Kidney epithelial cell (primary cell): ENCODE data around the gene SOWAHB. TPM values are rescaled to one million over a fixed set of nuclear protein-coding genes. Genes with fewer than 3 reads are reported as not detected.
A peak's percentile ranks its signal among the peaks of the same experiment; 100 is the strongest.

Source experiments
- DNase-seq: peaks from one replicate; pipeline ENCODE4 v3.0.0-alpha.2; 2010; ENCODE audit warnings: low read depth
- H3K27me3 ChIP-seq: 2 replicates; pipeline ENCODE4 v1.6.0; 2011; ENCODE audit warnings: low read length; ENCODE audit not compliant: control insufficient read depth, insufficient read depth
- H3K36me3 ChIP-seq: 2 replicates; pipeline ENCODE4 v1.5.1; 2011; ENCODE audit warnings: low read length; ENCODE audit not compliant: control insufficient read depth, insufficient read depth
- H3K4me3 ChIP-seq: 2 replicates; pipeline ENCODE4 v1.5.1; 2011; ENCODE audit warnings: low read depth, mild to moderate bottlenecking, control low read depth, low read length
- CTCF ChIP-seq: IDR thresholded peaks from 2 replicates; pipeline ENCODE4 v1.5.1; 2011; ENCODE audit warnings: mild to moderate bottlenecking, moderate library complexity, low read length, control low read depth, inconsistent platforms; ENCODE audit not compliant: insufficient read depth, poor library complexity, severe bottlenecking
- total RNA-seq: library from RNA; depleted of rRNA; stranded (reverse); fragments of >200 nt; gene quantifications from 2 replicates; pipeline ENCODE4 v1.2.3, GENCODE V29; 2015

The SOWAHB gene
- total RNA-seq, 1 donor from 2014 or later = 21.3 TPM

- TF ChIP-seq CTCF = no peak
- Histone ChIP-seq H3K4me3 (peak overlapping the region; percentile 63), H3K27me3 (peaks cover 19% of the 10 kb centered on the region), H3K36me3 (no peaks in the 10 kb centered on the region)
- DNase-seq = no peak
Observed at GRCh38 chr4:76896614-76897535, 1.1 kb downstream of the SOWAHB start.

GRCh38 chr4:76896048-76896447 is 1.9 kb downstream of the SOWAHB start:
- no peak for TF ChIP-seq CTCF
- Histone ChIP-seq H3K4me3 (no peak overlapping the region), H3K36me3 (no peaks in the 10 kb centered on the region), H3K27me3 (peaks cover 19% of the 10 kb centered on the region)
- no peak for DNase-seq

GRCh38 chr4:76895619-76896018 is 2.3 kb downstream of the SOWAHB start:
- no peak overlapping the region for H3K4me3 ChIP-seq
- H3K36me3 ChIP-seq = no peaks in the 10 kb centered on the region
- H3K27me3 ChIP-seq = peaks cover 19% of the 10 kb centered on the region
- DNase-seq = no peak
- TF ChIP-seq CTCF = peak; percentile 6

- no peak overlapping the region for H3K4me3 ChIP-seq
- TF ChIP-seq CTCF = no peak
- no peaks in the 10 kb centered on the region for H3K36me3 ChIP-seq
- peaks cover 19% of the 10 kb centered on the region for H3K27me3 ChIP-seq
- no peak for DNase-seq
Observed at GRCh38 chr4:76894537-76895255, 3.2 kb downstream of the SOWAHB start.

GRCh38 chr4:76892601-76893000 is 5.3 kb downstream of the SOWAHB start:
- TF ChIP-seq CTCF = no peak
- peaks cover 18% of the 10 kb centered on the region for H3K27me3 ChIP-seq
- H3K4me3 ChIP-seq = no peak overlapping the region
- H3K36me3 ChIP-seq = no peaks in the 10 kb centered on the region
- peak; percentile 34 for DNase-seq
